OCI-LY1 (cell line): ENCODE results near the gene AGK.

Source experiments
- H2AFZ ChIP-seq: fragments of 200-600 bp; sonication (generic), shearing (Covaris generic); 2 replicates; pipeline ENCODE4 v1.6.0; 2014; ENCODE audit warnings: antibody characterized with exemption, mild to moderate bottlenecking, low read length
- H3F3A ChIP-seq: fragments of 200-600 bp; sonication (generic), shearing (Covaris generic); 2 replicates; pipeline ENCODE4 v1.6.0; 2014; ENCODE audit warnings: mild to moderate bottlenecking, antibody characterized with exemption, low read length, moderate library complexity; ENCODE audit not compliant: insufficient read depth
- H3K27ac ChIP-seq: fragments of 200-600 bp; sonication (generic); 2 replicates; pipeline ENCODE4 v1.5.1; 2014; ENCODE audit warnings: low read length, mixed run types, mild to moderate bottlenecking, low read depth; ENCODE audit not compliant: poor library complexity, severe bottlenecking
- H3K27me3 ChIP-seq: fragments of 200-600 bp; sonication (generic); 2 replicates; pipeline ENCODE4 v1.6.0; 2014; ENCODE audit warnings: antibody characterized with exemption, mild to moderate bottlenecking, low read length, moderate library complexity; ENCODE audit not compliant: insufficient read depth
- H3K36me3 ChIP-seq: fragments of 200-600 bp; sonication (generic); 2 replicates; pipeline ENCODE4 v1.6.1; 2014; ENCODE audit warnings: mild to moderate bottlenecking, antibody characterized with exemption, low read length, moderate library complexity, mixed read lengths; ENCODE audit not compliant: insufficient read depth
- H3K4me1 ChIP-seq: fragments of 200-600 bp; sonication (generic); 2 replicates; pipeline ENCODE4 v1.5.1; 2014; ENCODE audit warnings: mild to moderate bottlenecking, low read length, moderate library complexity; ENCODE audit not compliant: insufficient read depth, severe bottlenecking
- H3K4me2 ChIP-seq: fragments of 200-600 bp; sonication (generic), shearing (Covaris generic); 2 replicates; pipeline ENCODE4 v1.6.1; 2014; ENCODE audit warnings: low read length
- H3K4me3 ChIP-seq: fragments of 200-600 bp; sonication (generic); 2 replicates; pipeline ENCODE4 v1.5.1; 2014; ENCODE audit warnings: low read length, low read depth, mild to moderate bottlenecking, mixed read lengths; ENCODE audit not compliant: poor library complexity, severe bottlenecking
- H3K79me2 ChIP-seq: fragments of 200-600 bp; shearing (Covaris generic); 2 replicates; pipeline ENCODE4 v1.6.1; 2016; ENCODE audit warnings: mixed run types, low read length, mixed read lengths; ENCODE audit not compliant: insufficient read depth
- H3K9ac ChIP-seq: fragments of 200-600 bp; sonication (generic), shearing (Covaris generic); 2 replicates; pipeline ENCODE4 v1.6.1; 2014; ENCODE audit warnings: mild to moderate bottlenecking, low read length, mixed read lengths
- H3K9me2 ChIP-seq: fragments of 200-600 bp; sonication (generic), shearing (Covaris generic); 2 replicates; pipeline ENCODE4 v1.6.1; 2014; ENCODE audit warnings: low read depth, mild to moderate bottlenecking, low read length, mixed read lengths
- H3K9me3 ChIP-seq: fragments of 200-600 bp; shearing (Covaris generic); 2 replicates; pipeline ENCODE4 v1.6.1; 2014; ENCODE audit warnings: low read length, mixed read lengths
- H4K20me1 ChIP-seq: fragments of 200-600 bp; sonication (generic), shearing (Covaris generic); 2 replicates; pipeline ENCODE4 v1.6.0; 2016; ENCODE audit warnings: mild to moderate bottlenecking, low read length; ENCODE audit not compliant: insufficient read depth
- EZH2 ChIP-seq: fragments of 200-600 bp; sonication (generic), shearing (Covaris generic); IDR thresholded peaks from 2 replicates; pipeline ENCODE4 v1.8.0; 2017; ENCODE audit warnings: borderline replicate concordance, mixed run types, mild to moderate bottlenecking, antibody characterized with exemption, low read length, moderate library complexity, mixed read lengths
- TF ChIP-seq, protein P1 (sequence below): fragments of 200-600 bp; sonication (generic), shearing (Covaris generic); IDR thresholded peaks from 2 replicates; pipeline ENCODE4 v1.5.1; 2017; ENCODE audit warnings: mild to moderate bottlenecking, antibody characterized with exemption, low read length, moderate library complexity, mixed read lengths

The AGK gene

DNA sequence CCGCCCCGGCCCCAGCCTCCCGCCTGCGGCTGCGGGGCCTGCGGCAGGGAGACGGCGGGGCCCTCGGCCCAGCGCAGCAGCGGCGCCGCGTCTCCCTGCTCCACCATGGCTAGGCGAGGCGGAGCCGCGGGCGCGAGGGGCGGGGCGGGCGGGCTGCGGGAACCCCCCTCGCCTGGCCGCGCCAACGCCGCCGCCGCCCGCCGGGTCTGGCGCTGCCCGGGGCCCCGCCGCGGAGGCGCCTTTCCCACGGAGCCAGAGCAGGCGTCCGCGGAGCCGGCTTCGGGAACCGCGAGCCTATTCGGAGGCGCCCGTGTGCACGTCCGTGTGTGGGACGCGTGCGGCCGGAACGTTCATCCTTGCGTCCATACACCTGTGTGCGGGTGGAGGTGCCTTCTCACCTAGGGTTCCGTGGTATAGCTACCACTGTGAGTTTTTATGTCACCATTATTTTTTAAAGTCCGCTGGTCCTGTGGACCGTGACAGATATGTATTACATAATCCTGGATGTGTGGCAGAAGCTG, 150.9 kb downstream of the AGK start, which contains the start of gene DENND11:
Gene DENND11 (minus strand): TSS at position 120 of the 521 bp plus-strand sequence. CDS start 13 bp downstream, at position 107.
- H3K27ac ChIP-seq = no peak within 1 kb of the TSS
- no peak within 1 kb of the TSS for H2AFZ ChIP-seq
- H3K36me3 ChIP-seq = no peaks in the 10 kb centered on the region
- H3K4me3 ChIP-seq = peak within 1 kb of the TSS; percentile 72
- peak within 1 kb of the TSS; percentile 69 for H3K9ac ChIP-seq
- H4K20me1 ChIP-seq = no peaks in the 10 kb centered on the region
- H3K9me3 ChIP-seq = no peaks in the 10 kb centered on the region
- TF ChIP-seq, protein P1, sequence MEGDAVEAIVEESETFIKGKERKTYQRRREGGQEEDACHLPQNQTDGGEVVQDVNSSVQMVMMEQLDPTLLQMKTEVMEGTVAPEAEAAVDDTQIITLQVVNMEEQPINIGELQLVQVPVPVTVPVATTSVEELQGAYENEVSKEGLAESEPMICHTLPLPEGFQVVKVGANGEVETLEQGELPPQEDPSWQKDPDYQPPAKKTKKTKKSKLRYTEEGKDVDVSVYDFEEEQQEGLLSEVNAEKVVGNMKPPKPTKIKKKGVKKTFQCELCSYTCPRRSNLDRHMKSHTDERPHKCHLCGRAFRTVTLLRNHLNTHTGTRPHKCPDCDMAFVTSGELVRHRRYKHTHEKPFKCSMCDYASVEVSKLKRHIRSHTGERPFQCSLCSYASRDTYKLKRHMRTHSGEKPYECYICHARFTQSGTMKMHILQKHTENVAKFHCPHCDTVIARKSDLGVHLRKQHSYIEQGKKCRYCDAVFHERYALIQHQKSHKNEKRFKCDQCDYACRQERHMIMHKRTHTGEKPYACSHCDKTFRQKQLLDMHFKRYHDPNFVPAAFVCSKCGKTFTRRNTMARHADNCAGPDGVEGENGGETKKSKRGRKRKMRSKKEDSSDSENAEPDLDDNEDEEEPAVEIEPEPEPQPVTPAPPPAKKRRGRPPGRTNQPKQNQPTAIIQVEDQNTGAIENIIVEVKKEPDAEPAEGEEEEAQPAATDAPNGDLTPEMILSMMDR = no peak
- no peak for TF ChIP-seq EZH2
- H3K27me3 ChIP-seq = peaks cover 5% of the 10 kb centered on the region; the same call in 1 of the 2 replicates
- H3K4me1 ChIP-seq = peaks cover 13% of the 10 kb centered on the region
- no peaks in the 10 kb centered on the region for H3K79me2 ChIP-seq
- no peaks in the 10 kb centered on the region for H3F3A ChIP-seq
- H3K9me2 ChIP-seq = no peaks in the 10 kb centered on the region
- peak within 1 kb of the TSS; percentile 95 for H3K4me2 ChIP-seq

DNA sequence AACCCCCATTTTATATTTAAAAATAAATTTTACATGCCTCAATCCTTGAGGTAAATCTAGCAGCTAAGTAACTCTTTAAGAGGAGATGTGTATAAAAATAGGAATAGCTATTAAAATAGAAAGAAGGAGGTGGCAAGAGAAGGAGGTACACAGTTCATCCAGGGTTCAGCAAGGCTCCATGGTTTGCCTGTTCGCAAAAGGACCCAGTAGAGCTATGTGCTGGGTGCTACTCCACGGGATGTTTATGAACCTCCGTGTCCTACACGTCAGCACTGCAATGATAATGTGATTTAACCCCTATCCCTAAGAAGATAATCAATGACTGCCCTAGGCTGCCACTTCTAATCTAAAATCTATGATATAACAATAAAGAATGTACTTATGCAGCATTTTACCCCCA, 151.7 kb downstream of the AGK start:
- no peaks in the 10 kb centered on the region for H4K20me1 ChIP-seq
- no peaks in the 10 kb centered on the region for H3K36me3 ChIP-seq
- no peak overlapping the region for H3K4me3 ChIP-seq
- no peak overlapping the region for H3K9ac ChIP-seq
- H3K9me3 ChIP-seq = no peaks in the 10 kb centered on the region
- no peak overlapping the region for H3K4me2 ChIP-seq
- no peak overlapping the region for H2AFZ ChIP-seq
- peaks cover 5% of the 10 kb centered on the region; the same call in 1 of the 2 replicates for H3K27me3 ChIP-seq
- no peaks in the 10 kb centered on the region for H3F3A ChIP-seq
- H3K79me2 ChIP-seq = no peaks in the 10 kb centered on the region
- no peak overlapping the region for H3K27ac ChIP-seq
- no peak for TF ChIP-seq EZH2
- TF ChIP-seq, protein P1 = no peak
- no peaks in the 10 kb centered on the region for H3K9me2 ChIP-seq
- peaks cover 13% of the 10 kb centered on the region for H3K4me1 ChIP-seq

DNA sequence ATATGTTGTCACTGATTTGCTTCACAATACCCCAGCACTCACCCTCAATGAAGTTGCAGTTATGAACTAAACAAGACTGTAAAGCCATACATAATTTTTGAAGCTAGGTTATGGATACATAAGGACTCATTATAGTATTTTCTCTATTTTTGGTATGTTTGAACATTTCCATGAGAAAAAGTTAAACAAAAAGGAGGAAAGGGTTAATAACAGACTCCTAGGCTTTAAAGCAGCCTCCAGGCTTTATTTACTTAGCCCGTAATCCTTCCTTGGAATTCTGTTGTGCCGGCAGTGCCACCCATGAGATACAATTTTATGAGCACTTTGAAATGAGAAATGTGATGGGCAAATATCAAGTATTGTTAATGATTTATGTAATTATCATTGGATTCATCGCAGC, 152.9 kb downstream of the AGK start:
- Histone ChIP-seq H3K9me2 (no peaks in the 10 kb centered on the region), H3K4me1 (peaks cover 13% of the 10 kb centered on the region), H3K4me3 (no peak overlapping the region), H4K20me1 (no peaks in the 10 kb centered on the region), H3K9ac (no peak overlapping the region), H3F3A (no peaks in the 10 kb centered on the region), H3K36me3 (no peaks in the 10 kb centered on the region), H3K27ac (no peak overlapping the region), H2AFZ (no peak overlapping the region), H3K27me3 (peaks cover 5% of the 10 kb centered on the region; the same call in 1 of the 2 replicates), H3K79me2 (no peaks in the 10 kb centered on the region), H3K9me3 (no peaks in the 10 kb centered on the region), H3K4me2 (no peak overlapping the region)
- no peak for TF ChIP-seq EZH2
- TF ChIP-seq, protein P1 = no peak
